ENCODE data around the gene FAM184B.

DNA sequence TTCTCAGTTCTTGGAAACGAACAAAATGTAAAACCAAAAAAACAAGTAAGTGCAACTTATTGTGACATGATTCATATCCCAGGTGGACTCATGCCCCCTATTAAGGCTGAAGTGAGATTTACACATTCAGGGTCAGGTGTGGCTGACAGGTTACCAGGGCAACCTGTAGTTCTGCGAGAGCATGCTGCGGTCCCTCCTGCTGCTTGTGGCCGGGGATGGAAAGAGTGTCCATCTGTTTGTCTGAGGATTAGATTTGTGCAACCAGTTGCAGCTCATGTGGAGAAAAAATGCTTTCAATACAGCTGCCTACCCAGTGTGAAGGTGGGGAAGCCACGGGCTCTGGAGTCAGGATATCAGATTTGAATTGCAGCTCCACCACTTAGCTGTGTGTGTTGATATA, 78.8 kb downstream of the FAM184B start:
- TF ChIP-seq, protein P1, sequence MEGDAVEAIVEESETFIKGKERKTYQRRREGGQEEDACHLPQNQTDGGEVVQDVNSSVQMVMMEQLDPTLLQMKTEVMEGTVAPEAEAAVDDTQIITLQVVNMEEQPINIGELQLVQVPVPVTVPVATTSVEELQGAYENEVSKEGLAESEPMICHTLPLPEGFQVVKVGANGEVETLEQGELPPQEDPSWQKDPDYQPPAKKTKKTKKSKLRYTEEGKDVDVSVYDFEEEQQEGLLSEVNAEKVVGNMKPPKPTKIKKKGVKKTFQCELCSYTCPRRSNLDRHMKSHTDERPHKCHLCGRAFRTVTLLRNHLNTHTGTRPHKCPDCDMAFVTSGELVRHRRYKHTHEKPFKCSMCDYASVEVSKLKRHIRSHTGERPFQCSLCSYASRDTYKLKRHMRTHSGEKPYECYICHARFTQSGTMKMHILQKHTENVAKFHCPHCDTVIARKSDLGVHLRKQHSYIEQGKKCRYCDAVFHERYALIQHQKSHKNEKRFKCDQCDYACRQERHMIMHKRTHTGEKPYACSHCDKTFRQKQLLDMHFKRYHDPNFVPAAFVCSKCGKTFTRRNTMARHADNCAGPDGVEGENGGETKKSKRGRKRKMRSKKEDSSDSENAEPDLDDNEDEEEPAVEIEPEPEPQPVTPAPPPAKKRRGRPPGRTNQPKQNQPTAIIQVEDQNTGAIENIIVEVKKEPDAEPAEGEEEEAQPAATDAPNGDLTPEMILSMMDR (conservative IDR thresholded peaks at IDR 0.05; ENCODE audit: low read length), result no peak
- no peak for TF ChIP-seq EZH2phosphoT487 (IDR thresholded peaks at IDR 0.05; ENCODE audit: borderline replicate concordance)
